Measurements from ENCODE around the gene WDR64. TPM values are rescaled to one million over a fixed set of nuclear protein-coding genes. Genes with fewer than 3 reads are reported as not detected.

Gene WDR64
- total RNA-seq = under 1 TPM in 1 of 6 donors, not detected in 5; 0.20 TPM

DNA sequence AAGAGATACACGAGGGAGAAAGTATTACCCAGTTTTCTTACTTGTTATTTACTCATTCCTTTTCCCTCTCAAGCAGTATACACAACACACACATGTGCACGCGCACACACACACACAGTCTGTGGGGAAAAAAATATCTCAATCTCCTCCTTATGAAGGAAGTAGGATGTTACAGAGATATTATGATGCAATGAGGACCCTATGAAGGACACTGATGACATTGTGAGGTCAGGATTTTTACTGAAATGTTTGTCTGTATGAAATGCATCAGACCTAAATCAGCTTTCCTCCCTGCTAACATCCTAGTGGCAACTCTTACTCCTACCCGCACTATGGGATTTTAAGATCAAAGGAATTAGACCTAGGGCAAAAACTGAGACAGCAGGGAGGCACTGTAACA, at the start of gene WDR64:
Gene WDR64, plus strand, starts transcription at position 270 of the 400 bp plus-strand sequence. CDS start 204 bp downstream, outside the sequence.
- WGBS, 2 donors = 80 to 85% methylated on average over 4 of the region's 4 CpGs
- H3K4me3 ChIP-seq = no peak within 1 kb of the TSS
- no peaks in the 10 kb centered on the region for H3K9me3 ChIP-seq
- DNase-seq (no peak), ATAC-seq (ENCODE audit: low FRiP score in 2 of 2) (no peak)
- no peaks in the 10 kb centered on the region for H3K4me1 ChIP-seq
- H3K27me3 ChIP-seq = no peaks in the 10 kb centered on the region
- H3K36me3 ChIP-seq = no peaks in the 10 kb centered on the region
- H3K27ac ChIP-seq = no peak within 1 kb of the TSS
- TF ChIP-seq, protein P1, sequence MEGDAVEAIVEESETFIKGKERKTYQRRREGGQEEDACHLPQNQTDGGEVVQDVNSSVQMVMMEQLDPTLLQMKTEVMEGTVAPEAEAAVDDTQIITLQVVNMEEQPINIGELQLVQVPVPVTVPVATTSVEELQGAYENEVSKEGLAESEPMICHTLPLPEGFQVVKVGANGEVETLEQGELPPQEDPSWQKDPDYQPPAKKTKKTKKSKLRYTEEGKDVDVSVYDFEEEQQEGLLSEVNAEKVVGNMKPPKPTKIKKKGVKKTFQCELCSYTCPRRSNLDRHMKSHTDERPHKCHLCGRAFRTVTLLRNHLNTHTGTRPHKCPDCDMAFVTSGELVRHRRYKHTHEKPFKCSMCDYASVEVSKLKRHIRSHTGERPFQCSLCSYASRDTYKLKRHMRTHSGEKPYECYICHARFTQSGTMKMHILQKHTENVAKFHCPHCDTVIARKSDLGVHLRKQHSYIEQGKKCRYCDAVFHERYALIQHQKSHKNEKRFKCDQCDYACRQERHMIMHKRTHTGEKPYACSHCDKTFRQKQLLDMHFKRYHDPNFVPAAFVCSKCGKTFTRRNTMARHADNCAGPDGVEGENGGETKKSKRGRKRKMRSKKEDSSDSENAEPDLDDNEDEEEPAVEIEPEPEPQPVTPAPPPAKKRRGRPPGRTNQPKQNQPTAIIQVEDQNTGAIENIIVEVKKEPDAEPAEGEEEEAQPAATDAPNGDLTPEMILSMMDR (IDR thresholded peaks at IDR 0.05) = no peak
- TF ChIP-seq POLR2A (IDR thresholded peaks at IDR 0.05) = no peak
- no peak for TF ChIP-seq EP300 (IDR thresholded peaks at IDR 0.05)
- no peak for TF ChIP-seq POLR2AphosphoS5 (IDR thresholded peaks at IDR 0.05)

DNA sequence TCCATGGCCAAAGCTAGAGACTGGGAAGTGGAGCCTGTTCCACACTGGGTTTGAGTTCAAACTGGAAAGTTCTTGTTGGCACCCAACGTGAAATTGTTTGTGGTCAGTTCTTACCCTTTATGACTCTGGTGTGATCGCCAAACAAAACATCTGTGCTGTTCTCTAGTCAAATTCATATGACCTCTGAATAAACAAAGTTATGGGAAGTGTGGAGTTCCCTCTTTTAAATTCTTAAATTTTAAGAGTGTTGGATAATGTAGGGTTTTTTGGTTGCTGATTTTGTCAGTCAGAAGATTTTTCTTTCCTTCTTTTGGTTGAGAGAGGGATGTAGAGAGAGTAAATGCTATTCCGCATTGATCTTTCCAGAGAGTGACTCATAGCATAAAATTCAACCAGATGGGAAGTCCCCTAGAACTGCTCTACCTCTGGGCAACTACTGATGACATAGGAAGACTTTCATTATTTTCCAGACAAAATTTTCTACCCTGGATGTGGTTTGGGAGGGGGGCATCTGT, 48.3 kb upstream of the WDR64 start:
- 62 to 73% methylated on average over 3 of the region's 3 CpGs for WGBS, 2 donors
- peak in 1 of 2 donors; percentile 77 for ATAC-seq (ENCODE audit: low FRiP score in 2 of 2)
- Histone ChIP-seq H3K4me1 (no peaks in the 10 kb centered on the region), H3K27ac (peak overlapping the region in 2 of 4 donors; percentile 17 to 67), H3K9me3 (no peaks in the 10 kb centered on the region), H3K36me3 (no peaks in the 10 kb centered on the region), H3K27me3 (no peaks in the 10 kb centered on the region), H3K4me3 (no peak overlapping the region)
- TF ChIP-seq, protein P1 (IDR thresholded peaks at IDR 0.05) = no peak
- TF ChIP-seq EP300 (IDR thresholded peaks at IDR 0.05) (no peak), POLR2AphosphoS5 (IDR thresholded peaks at IDR 0.05) (no peak), POLR2A (IDR thresholded peaks at IDR 0.05) (no peak)
- peak in 1 of 2 donors; percentile 24 for DNase-seq

DNA sequence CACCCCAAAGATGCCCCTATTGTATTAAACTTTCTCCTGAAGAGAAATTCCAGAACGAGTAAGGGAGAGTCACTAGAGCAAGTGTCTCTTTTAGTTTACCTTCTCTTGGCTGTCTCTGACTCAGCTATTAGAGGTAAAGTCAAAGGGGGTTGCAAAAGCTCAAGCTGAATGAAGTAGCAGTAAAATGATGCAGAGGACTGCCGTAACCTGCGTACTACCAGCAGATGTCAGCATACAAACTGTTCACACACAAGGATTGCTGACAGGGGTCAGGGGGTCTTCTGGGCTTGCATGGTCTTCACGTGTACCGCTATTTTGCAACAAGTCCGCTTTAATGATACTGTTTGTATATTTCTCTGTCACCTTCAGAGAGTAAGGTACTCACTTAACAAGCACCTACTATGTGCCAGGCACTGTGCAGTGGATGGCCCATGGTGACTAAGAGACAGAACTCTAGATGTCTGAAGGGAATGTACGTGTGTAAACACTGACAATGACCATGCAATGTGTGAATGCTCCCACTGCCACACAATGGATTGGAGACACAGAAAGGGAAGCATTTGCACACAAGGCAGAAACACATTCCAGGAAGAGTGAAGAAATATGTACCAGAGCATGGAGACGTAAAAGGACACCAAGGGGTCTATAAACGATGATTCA, 46.8 kb upstream of the WDR64 start:
- TF ChIP-seq EP300 (IDR thresholded peaks at IDR 0.05) = peak in 1 of 4 donors; percentile 36
- TF ChIP-seq POLR2AphosphoS5 (IDR thresholded peaks at IDR 0.05) = peak in 1 of 2 donors; percentile 25
- no peak for TF ChIP-seq POLR2A (IDR thresholded peaks at IDR 0.05)
- TF ChIP-seq, protein P1 (IDR thresholded peaks at IDR 0.05) = no peak
- 79 to 83% methylated on average over 9 of the region's 9 CpGs for WGBS, 2 donors
- Histone ChIP-seq H3K27ac (peak overlapping the region in 2 of 4 donors; percentile 17 to 24), H3K4me1 (peaks cover 4 to 8% (median 7%) of the 10 kb centered on the region in 4 donors), H3K27me3 (no peaks in the 10 kb centered on the region), H3K9me3 (no peaks in the 10 kb centered on the region), H3K4me3 (no peak overlapping the region), H3K36me3 (no peaks in the 10 kb centered on the region)
- DNase-seq (no peak), ATAC-seq (ENCODE audit: low FRiP score in 2 of 2) (no peak)

DNA sequence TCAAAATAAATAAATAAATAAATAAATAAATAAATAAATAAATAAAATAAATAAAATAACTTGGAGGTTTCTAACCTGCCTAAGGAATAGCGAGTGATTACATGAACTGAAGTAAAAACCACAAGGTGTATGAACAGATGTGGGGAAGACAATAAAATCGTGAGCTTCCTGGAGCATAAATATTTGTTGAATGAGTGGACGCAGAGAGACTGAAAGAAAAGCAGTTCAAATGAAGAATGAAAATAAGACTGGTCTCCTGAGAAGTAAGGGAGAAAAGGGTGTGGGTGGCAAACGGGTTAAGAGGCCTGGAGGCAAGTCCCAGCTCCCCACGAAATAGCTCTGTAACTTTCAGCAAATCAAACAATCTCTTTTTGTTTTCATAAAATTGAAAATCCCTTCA, 45.5 kb upstream of the WDR64 start:
- no peaks in the 10 kb centered on the region for H3K36me3 ChIP-seq

More for the DNA sequence above, 45.5 kb upstream of the WDR64 start:
- H3K9me3 ChIP-seq = no peaks in the 10 kb centered on the region
- no peak overlapping the region for H3K4me3 ChIP-seq
- H3K4me1 ChIP-seq = peaks cover 13 to 20% (median 18%) of the 10 kb centered on the region in 4 donors
- ATAC-seq (ENCODE audit: low FRiP score in 2 of 2) = no peak
- no peak for DNase-seq
- 85 to 86% methylated on average over 5 of the region's 5 CpGs for WGBS, 2 donors
- H3K27ac ChIP-seq = no peak overlapping the region
- H3K27me3 ChIP-seq = no peaks in the 10 kb centered on the region
- TF ChIP-seq, protein P1 (IDR thresholded peaks at IDR 0.05) = no peak
- TF ChIP-seq POLR2AphosphoS5 (IDR thresholded peaks at IDR 0.05) (no peak), POLR2A (IDR thresholded peaks at IDR 0.05) (no peak), EP300 (IDR thresholded peaks at IDR 0.05) (no peak)

All from upper lobe of left lung (tissue), 6 donors.